Liver (tissue), 9 donors: ENCODE measurements around the gene JDP2. TPM values are rescaled to one million over a fixed set of nuclear protein-coding genes. Genes with fewer than 3 reads are reported as not detected.

Source experiments
- DNase-seq: peaks from one replicate; pipeline ENCODE4 v3.0.0-alpha.2; 2017; ENCODE audit warnings: low spot score
- H3K27ac ChIP-seq, 2 donors: one replicate each; pipeline ENCODE4 v1.7.0; 2013; ENCODE audit warnings: inconsistent platforms in 2 of 2, low read length in 2 of 2, control low read depth in 1 of 2, low read depth in 1 of 2, mild to moderate bottlenecking in 1 of 2
- H3K27me3 ChIP-seq, 4 donors: one replicate each; pipeline versions ENCODE4 v1.6.1 to v1.7.0; 2013; ENCODE audit warnings: low read length in 3 of 4, inconsistent platforms in 1 of 4, mild to moderate bottlenecking in 1 of 4, moderate library complexity in 1 of 4; ENCODE audit not compliant: control insufficient read depth in 4 of 4, insufficient read depth in 4 of 4
- H3K36me3 ChIP-seq, 4 donors: one replicate each; pipeline versions ENCODE4 v1.6.1 to v1.7.0; 2013; ENCODE audit warnings: low read length in 3 of 4, mild to moderate bottlenecking in 3 of 4, low read depth in 1 of 4, moderate library complexity in 1 of 4; ENCODE audit not compliant: control insufficient read depth in 4 of 4, insufficient read depth in 3 of 4
- H3K4me1 ChIP-seq, 4 donors: one replicate each; pipeline versions ENCODE4 v1.6.1 to v1.7.0; 2013; ENCODE audit warnings: low read length in 3 of 4, mild to moderate bottlenecking in 3 of 4, moderate library complexity in 1 of 4; ENCODE audit not compliant: control insufficient read depth in 4 of 4, insufficient read depth in 4 of 4
- H3K4me3 ChIP-seq, 3 donors: one replicate each; pipeline versions ENCODE4 v1.6.1 to v1.7.0; 2013; ENCODE audit warnings: low read length in 3 of 3, control low read depth in 1 of 3, low read depth in 1 of 3, mild to moderate bottlenecking in 1 of 3
- H3K9ac ChIP-seq, 2 donors: one replicate each; pipeline ENCODE4 v1.7.0; 2013; ENCODE audit warnings: low read length in 2 of 2, mild to moderate bottlenecking in 2 of 2, moderate library complexity in 2 of 2, control low read depth in 1 of 2, low read depth in 1 of 2
- H3K9me3 ChIP-seq, 4 donors: one replicate each; pipeline versions ENCODE4 v1.6.1 to v1.7.0; 2013; ENCODE audit warnings: low read length in 3 of 4; ENCODE audit not compliant: control insufficient read depth in 4 of 4
- FOXA1 ChIP-seq: IDR thresholded peaks from 2 replicates; pipeline ENCODE4 v1.6.1; 2016; ENCODE audit warnings: antibody characterized with exemption
- FOXA2 ChIP-seq: IDR thresholded peaks from 2 replicates; pipeline ENCODE4 v1.6.1; 2016; ENCODE audit warnings: antibody characterized with exemption
- HNF4G ChIP-seq: IDR thresholded peaks from 2 replicates; pipeline ENCODE4 v1.6.1; 2016; ENCODE audit warnings: antibody characterized with exemption
- JUND ChIP-seq, 2 donors: IDR thresholded peaks; 2 replicates each; pipeline ENCODE4 v1.6.1; 2016; ENCODE audit warnings: antibody characterized with exemption in 2 of 2
- NR2F2 ChIP-seq: IDR thresholded peaks from 2 replicates; pipeline ENCODE4 v1.6.1; 2016; ENCODE audit warnings: antibody characterized with exemption
- RAD21 ChIP-seq, 2 donors: IDR thresholded peaks; 2 replicates each; pipeline ENCODE4 v1.6.1; 2016; ENCODE audit warnings: antibody characterized with exemption in 2 of 2, mild to moderate bottlenecking in 2 of 2
- SP1 ChIP-seq: IDR thresholded peaks from 2 replicates; pipeline ENCODE4 v1.6.1; 2018; ENCODE audit warnings: antibody characterized with exemption, mild to moderate bottlenecking
- TAF1 ChIP-seq: conservative IDR thresholded peaks from 2 replicates; pipeline ENCODE4 v1.6.1; 2016; ENCODE audit warnings: antibody characterized with exemption, mild to moderate bottlenecking
- WGBS: extraction: QIAGEN DNeasy Blood & Tissue Kit; methylation state at CpG from one replicate; pipeline ENCODE4 v1.1.7; 2013; 5-methylcytosine and 5-hydroxymethylcytosine counted together
- polyA plus RNA-seq, 2 donors: library from polyadenylated mRNA; stranded (reverse) in 1 of 2; unstranded in 1 of 2; fragments of 200-250 nt in 1 of 2; fragments of >200 nt in 1 of 2; fragmentation: Nextera tagmentation in 1 of 2; extraction: Ambion mirVana in 1 of 2; gene quantifications; one replicate each; pipeline versions ENCODE4 v1.2.1 to v1.2.3, GENCODE V29; 2013 to 2015
- total RNA-seq, 2 donors: library from RNA; depleted of rRNA; stranded (reverse); fragments of >200 nt; gene quantifications; one replicate each; pipeline ENCODE4 v1.2.3, GENCODE V29; 2014
- TF ChIP-seq, protein P1 (sequence below): IDR thresholded peaks from 2 replicates; pipeline ENCODE4 v1.6.1; 2016; ENCODE audit warnings: antibody characterized with exemption
- TF ChIP-seq, protein P2 (sequence below): IDR thresholded peaks from 2 replicates; pipeline ENCODE4 v1.6.1; 2016; ENCODE audit warnings: antibody characterized with exemption
- TF ChIP-seq, protein P3 (sequence below): fragments of 150-350 bp; IDR thresholded peaks from 2 replicates; pipeline ENCODE4 v1.5.1; 2017; ENCODE audit warnings: improper control_type of control experiment, low read depth, low read length; ENCODE audit not compliant: missing input control
- TF ChIP-seq, protein P4 (sequence below): IDR thresholded peaks from 2 replicates; pipeline ENCODE4 v1.6.1; 2016; ENCODE audit warnings: antibody characterized with exemption, mild to moderate bottlenecking
- TF ChIP-seq, protein P5 (sequence below): IDR thresholded peaks from 2 replicates; pipeline ENCODE4 v1.6.1; 2016; ENCODE audit warnings: antibody characterized with exemption
- donor health status: healthy.
- donor health status: healthy.
- donor health status: healthy.
- donor health status: healthy.
- donor health status: healthy.

JDP2 gene
- total and polyA plus RNA-seq, 4 donors, result 2.4 to 14.6 (median 8.7) TPM

DNA sequence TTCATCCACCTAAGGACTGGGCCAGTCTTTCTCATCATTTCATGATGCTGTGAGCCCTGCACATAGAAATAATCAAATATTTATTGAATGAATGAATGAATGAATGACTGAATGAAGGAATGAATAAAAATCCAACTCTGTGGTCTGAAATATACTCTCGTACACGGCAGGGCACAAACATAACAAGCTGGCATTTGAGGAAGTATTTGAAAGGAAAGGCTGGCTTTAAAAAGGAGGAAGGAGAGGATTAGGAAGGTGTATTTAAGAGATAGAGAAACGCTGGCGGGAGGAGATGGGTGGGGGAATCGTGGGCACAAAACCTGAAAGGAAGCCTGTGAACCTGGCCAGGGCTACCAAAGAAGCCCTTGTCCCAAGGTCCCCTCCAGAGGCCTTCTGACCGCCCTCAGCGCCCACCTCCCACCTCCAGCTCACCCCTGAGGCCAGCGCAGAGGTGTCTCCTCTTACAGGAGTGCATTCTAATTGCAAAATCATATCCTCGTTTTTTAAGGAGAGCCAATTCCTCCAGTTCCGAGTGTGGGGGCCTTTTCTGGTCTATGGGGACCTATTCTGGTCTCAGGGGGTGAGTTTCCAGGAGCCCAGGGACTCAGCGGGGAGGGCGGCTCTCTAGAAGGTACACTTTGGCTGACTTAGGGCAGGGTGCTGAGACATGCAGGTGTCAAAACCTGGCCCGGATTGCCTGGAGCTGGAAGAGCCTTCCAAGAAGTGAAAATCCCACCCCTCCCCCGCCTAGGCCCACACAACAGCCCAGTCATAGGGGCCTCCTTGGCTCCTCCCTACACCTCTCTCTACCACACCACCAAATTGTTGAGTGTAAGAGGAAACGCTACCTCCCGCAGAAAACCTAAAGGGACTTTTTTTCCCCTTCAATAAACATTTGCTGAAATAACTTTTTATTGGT is 8.7 kb upstream of the JDP2 start:
- Histone ChIP-seq H3K36me3 (no peaks in the 10 kb centered on the region), H3K9me3 (no peaks in the 10 kb centered on the region), H3K4me3 (no peak overlapping the region), H3K27me3 (no peaks in the 10 kb centered on the region), H3K4me1 (peaks cover 0 to 7% (median 4%) of the 10 kb centered on the region in 4 donors), H3K9ac (no peak overlapping the region), H3K27ac (no peak overlapping the region)
- TF ChIP-seq JUND (IDR thresholded peaks at IDR 0.05), result no peak
- no peak for TF ChIP-seq SP1
- TF ChIP-seq NR2F2, result no peak
- TF ChIP-seq, protein P1, sequence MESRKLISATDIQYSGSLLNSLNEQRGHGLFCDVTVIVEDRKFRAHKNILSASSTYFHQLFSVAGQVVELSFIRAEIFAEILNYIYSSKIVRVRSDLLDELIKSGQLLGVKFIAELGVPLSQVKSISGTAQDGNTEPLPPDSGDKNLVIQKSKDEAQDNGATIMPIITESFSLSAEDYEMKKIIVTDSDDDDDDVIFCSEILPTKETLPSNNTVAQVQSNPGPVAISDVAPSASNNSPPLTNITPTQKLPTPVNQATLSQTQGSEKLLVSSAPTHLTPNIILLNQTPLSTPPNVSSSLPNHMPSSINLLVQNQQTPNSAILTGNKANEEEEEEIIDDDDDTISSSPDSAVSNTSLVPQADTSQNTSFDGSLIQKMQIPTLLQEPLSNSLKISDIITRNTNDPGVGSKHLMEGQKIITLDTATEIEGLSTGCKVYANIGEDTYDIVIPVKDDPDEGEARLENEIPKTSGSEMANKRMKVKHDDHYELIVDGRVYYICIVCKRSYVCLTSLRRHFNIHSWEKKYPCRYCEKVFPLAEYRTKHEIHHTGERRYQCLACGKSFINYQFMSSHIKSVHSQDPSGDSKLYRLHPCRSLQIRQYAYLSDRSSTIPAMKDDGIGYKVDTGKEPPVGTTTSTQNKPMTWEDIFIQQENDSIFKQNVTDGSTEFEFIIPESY, result no peak
- TF ChIP-seq, protein P2, sequence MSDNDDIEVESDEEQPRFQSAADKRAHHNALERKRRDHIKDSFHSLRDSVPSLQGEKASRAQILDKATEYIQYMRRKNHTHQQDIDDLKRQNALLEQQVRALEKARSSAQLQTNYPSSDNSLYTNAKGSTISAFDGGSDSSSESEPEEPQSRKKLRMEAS, result no peak
- TF ChIP-seq, protein P3, sequence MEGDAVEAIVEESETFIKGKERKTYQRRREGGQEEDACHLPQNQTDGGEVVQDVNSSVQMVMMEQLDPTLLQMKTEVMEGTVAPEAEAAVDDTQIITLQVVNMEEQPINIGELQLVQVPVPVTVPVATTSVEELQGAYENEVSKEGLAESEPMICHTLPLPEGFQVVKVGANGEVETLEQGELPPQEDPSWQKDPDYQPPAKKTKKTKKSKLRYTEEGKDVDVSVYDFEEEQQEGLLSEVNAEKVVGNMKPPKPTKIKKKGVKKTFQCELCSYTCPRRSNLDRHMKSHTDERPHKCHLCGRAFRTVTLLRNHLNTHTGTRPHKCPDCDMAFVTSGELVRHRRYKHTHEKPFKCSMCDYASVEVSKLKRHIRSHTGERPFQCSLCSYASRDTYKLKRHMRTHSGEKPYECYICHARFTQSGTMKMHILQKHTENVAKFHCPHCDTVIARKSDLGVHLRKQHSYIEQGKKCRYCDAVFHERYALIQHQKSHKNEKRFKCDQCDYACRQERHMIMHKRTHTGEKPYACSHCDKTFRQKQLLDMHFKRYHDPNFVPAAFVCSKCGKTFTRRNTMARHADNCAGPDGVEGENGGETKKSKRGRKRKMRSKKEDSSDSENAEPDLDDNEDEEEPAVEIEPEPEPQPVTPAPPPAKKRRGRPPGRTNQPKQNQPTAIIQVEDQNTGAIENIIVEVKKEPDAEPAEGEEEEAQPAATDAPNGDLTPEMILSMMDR, result no peak
- TF ChIP-seq, protein P4, sequence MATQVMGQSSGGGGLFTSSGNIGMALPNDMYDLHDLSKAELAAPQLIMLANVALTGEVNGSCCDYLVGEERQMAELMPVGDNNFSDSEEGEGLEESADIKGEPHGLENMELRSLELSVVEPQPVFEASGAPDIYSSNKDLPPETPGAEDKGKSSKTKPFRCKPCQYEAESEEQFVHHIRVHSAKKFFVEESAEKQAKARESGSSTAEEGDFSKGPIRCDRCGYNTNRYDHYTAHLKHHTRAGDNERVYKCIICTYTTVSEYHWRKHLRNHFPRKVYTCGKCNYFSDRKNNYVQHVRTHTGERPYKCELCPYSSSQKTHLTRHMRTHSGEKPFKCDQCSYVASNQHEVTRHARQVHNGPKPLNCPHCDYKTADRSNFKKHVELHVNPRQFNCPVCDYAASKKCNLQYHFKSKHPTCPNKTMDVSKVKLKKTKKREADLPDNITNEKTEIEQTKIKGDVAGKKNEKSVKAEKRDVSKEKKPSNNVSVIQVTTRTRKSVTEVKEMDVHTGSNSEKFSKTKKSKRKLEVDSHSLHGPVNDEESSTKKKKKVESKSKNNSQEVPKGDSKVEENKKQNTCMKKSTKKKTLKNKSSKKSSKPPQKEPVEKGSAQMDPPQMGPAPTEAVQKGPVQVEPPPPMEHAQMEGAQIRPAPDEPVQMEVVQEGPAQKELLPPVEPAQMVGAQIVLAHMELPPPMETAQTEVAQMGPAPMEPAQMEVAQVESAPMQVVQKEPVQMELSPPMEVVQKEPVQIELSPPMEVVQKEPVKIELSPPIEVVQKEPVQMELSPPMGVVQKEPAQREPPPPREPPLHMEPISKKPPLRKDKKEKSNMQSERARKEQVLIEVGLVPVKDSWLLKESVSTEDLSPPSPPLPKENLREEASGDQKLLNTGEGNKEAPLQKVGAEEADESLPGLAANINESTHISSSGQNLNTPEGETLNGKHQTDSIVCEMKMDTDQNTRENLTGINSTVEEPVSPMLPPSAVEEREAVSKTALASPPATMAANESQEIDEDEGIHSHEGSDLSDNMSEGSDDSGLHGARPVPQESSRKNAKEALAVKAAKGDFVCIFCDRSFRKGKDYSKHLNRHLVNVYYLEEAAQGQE, result no peak
- no peak for DNase-seq
- WGBS, result 54% methylated on average over 16 of the region's 16 CpGs

DNA sequence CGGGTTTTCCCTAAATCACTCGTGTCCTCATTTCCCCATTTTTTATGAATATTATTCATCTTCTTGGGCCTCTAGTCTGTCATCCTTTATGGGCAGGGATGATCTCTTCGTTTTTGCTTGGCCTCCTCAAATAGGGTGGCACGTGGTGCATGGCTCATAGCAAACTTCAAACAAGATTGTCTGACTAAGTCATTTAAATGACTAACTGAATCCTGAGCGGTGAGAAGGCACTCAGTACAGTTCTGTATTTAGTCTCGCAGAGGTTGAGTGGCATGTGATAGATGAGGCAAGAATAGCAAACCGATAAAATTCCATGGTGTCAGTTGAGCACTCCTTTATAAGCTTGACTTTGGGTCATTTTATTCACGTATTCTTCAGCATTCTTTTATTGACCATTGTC is 5.7 kb upstream of the JDP2 start:
- H3K4me3 ChIP-seq, result no peak overlapping the region
- no peaks in the 10 kb centered on the region for H3K36me3 ChIP-seq
- no peaks in the 10 kb centered on the region for H3K9me3 ChIP-seq
- no peak overlapping the region for H3K27ac ChIP-seq
- no peak for TF ChIP-seq FOXA1
- no peak for TF ChIP-seq FOXA2
- TF ChIP-seq HNF4G, result no peak
- no peak for TF ChIP-seq JUND (IDR thresholded peaks at IDR 0.05)
- TF ChIP-seq TAF1, result no peak
- TF ChIP-seq, protein P2, result no peak
- TF ChIP-seq RAD21 (IDR thresholded peaks at IDR 0.05), result no peak
- TF ChIP-seq, protein P5, sequence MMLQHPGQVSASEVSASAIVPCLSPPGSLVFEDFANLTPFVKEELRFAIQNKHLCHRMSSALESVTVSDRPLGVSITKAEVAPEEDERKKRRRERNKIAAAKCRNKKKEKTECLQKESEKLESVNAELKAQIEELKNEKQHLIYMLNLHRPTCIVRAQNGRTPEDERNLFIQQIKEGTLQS, result no peak
- H3K27me3 ChIP-seq, result no peaks in the 10 kb centered on the region
- 89% methylated on average over 8 of the region's 8 CpGs for WGBS
- DNase-seq, result no peak
- peaks cover 0 to 16% (median 8%) of the 10 kb centered on the region in 4 donors for H3K4me1 ChIP-seq
- H3K9ac ChIP-seq, result no peak overlapping the region
